HG03108 (cell line): Measurements from ENCODE around the gene ACTC1.
"Not testable (repeated sequence)": the region's sequence is repeated elsewhere in the genome, so short reads cannot be mapped to it uniquely, and the experiment has no call there.

Source experiments
- ATAC-seq: cut with Tn5 transposase; IDR thresholded peaks from one replicate; pipeline ENCODE4 v1.9.1; 2021; ENCODE audit warnings: moderate library complexity; ENCODE audit not compliant: unreplicated experiment

Gene ACTC1

GRCh38 chr15:34795267-34796081 lies at the start of gene ACTC1:
ACTC1 (minus strand) TSS chr15:34795549; CDS start chr15:34794808, 741 bp downstream.
- no peak for ATAC-seq

GRCh38 chr15:34841262-34841725 lies 45.9 kb upstream of the ACTC1 start:
- no peak for ATAC-seq

DNA sequence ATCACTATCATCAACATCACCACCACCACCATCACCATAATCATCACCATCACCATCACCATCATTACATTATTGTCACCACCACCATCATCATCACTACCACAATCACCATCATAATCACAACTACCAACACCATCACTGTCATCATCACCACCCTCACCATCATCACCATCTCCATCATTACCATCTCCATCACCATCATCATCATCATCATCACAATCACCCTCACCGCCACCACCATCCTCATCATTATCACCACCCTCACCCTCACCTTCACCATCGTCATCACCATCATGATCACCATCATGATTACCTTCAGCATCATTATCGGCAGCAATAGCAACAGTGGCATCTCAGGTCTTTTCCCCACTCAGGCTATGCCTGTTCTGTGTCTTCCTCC lies 42.9 kb upstream of the ACTC1 start:
- no peak for ATAC-seq

GRCh38 chr15:34837246-34838016 lies 42.1 kb upstream of the ACTC1 start:
- no peak for ATAC-seq

- ATAC-seq: no peak
These were observed 33.0 kb upstream of the ACTC1 start for GRCh38 chr15:34828145-34828911.

DNA sequence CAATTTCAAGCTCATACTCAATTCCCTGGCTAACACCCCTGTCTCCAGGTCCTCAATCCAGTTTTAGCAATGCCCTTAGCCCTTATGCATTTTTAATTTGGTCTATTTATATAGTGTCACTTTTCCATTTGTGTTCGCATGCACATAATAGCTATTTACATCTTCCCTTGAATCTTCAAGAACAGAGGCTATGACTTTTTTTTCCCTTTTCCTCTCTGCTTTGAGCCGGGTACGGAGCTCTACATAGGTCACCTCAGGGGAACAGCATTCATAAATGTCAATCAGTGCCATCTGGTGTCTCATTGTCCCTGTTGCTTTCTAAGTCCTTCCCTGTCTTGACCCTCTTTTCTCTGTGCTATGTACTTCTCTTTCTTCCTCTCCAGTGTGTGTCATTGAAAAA lies 26.5 kb upstream of the ACTC1 start:
- no peak for ATAC-seq

GRCh38 chr15:34820110-34820509 lies 24.8 kb upstream of the ACTC1 start:
- ATAC-seq: no peak

DNA sequence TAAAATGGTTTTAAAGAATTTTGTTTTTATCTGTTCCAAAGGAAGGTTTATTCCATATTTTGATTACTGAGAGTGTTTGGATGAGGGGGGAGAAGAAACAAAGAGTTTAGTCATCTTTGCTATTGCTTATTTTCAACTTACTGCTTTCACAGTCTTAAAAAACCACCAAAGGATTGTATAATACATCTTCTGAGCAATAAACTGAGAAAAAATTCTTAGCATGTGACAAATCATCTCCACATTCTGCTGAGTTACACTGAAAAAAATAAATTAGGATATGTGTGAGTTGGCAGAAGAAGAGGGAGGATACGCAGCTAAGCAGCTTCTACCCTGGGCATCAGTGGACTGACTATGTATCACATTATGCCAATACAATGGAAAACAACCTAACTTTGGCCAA lies 23.2 kb upstream of the ACTC1 start:
- no peak for ATAC-seq

GRCh38 chr15:34815836-34816235 lies 20.5 kb upstream of the ACTC1 start:
- no peak for ATAC-seq

DNA sequence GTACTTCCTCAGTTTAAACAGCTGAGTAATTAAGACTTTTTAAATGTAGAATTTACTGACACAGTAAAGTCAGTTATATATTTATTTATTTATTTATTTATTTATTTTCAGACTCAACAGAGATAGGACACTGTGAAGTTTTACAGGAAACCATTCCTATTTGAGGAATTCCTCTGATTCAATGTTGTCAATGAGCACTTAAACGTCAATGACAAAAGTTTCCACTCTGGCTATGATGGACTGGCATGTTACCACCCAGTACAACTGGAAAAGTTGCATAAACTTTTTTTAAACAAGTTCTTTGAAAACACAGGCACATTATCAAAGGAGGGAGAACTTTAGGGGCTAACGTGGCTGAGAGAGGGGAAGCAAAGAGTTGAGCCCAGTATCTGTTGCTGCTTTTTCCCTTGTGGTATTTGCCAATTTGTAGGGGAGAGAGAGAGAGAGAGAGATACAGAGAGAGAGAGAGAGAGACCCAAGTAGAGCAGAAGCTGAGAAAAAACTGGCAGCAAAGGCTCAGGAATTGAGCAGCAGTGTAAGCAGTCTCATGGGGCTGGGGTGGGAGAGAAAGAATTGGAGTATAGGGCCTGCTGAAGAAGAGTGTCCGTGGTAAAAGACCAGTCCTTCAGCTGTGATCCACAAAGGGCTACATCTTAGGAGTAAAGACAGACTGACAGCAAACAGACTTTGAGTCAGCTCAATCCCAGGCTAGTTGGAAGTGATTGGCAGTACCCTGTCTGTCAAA lies 18.3 kb upstream of the ACTC1 start:
- ATAC-seq: no peak

GRCh38 chr15:34812868-34813365 lies 17.6 kb upstream of the ACTC1 start:
- not testable (repeated sequence) for ATAC-seq

DNA sequence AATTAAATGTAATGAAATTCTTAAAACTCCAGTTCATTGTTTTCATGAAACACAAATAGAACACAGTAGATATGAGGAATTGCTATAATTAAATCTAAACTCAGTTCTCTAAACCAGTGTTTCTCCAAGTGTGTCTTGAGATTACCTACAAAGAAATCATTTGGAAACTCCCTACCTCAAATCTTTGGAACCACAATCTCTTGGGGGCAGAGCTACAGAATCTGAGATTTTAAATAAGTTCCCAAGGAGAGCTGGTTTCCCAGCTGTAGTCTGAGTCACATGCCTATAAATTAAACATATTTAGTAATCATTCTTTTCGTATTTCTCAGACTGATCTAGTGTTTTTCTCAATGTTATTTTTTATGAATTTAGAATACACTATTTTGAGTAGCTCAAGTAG lies 17.0 kb upstream of the ACTC1 start:
- ATAC-seq: no peak

GRCh38 chr15:34810443-34811129 lies 15.2 kb upstream of the ACTC1 start:
- ATAC-seq: no peak

DNA sequence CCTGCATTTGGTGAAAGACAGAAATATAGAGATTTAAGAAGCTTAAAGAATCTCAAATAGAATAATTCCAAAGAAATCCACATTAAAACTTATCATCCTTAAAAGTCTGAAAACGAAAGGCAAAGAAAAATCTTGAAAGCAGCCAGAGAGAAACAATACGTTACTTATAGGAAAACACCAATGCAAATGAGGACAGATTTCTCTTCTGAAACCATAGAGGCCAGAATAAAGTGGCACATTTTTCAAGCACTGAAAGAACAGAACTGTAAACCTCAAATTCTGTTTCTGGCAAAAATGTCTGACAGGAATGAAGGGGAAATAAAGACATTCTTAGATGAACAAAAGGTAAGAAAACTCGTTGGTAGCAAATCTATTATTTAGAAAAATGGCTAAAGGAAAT lies 13.8 kb upstream of the ACTC1 start:
- ATAC-seq: no peak

GRCh38 chr15:34808016-34808415 lies 12.7 kb upstream of the ACTC1 start:
- ATAC-seq: no peak

DNA sequence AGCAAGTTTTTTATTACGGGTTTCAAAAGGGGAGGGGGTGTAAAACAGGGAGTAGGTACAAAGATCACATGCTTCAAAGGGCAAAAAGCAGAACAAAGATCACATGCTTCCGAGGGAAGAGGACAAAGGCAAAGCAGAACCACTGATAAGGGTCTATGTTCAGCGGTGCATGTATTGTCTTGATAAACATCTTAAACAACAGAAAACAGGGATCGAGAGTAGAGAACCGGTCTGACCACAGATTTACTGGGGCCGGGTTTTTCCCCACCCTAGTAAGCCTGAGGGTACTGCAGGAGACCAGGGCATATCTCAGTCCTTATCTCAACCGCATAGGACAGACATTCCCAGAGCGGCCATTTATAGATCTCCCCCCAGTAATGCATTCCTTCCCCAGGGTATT lies 11.9 kb upstream of the ACTC1 start:
- not testable (repeated sequence) for ATAC-seq

DNA sequence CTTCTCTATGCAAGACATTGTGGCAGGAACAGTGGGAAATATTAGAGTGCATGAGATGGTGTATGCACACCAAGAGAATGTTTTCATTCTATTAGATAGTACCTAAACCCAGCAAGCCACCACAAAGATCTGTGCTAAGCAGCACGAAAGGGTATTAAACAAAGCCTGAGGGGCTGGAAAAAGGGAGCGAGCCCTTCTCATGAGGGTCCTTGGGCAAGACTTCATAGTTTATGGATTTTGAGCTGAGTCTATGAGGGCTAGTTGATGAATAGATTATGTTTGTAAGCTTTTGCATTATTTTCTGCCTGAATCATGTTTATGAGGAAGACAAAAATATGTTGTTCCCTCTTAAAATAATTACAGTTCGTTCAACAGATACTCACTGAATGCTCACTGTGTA lies 9.4 kb upstream of the ACTC1 start:
- ATAC-seq: no peak

DNA sequence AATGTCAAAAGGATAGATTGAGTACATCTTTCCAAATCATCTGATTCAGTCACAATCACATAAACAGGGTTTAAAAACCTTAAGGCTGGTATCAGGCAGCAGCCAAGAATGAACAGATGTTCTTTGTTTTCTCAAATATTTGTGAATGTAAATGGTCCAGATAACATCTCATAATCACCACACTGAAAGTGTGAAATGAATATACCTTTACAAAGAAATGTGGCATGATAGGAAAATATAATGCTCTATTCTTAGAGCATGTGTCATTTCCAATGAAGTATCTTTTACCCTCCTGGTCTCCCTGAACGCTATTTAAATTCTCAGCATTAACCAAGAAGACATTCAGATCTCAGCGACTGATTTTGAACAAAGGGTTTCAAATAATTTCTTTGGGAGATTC lies 8.8 kb upstream of the ACTC1 start:
- ATAC-seq: no peak

DNA sequence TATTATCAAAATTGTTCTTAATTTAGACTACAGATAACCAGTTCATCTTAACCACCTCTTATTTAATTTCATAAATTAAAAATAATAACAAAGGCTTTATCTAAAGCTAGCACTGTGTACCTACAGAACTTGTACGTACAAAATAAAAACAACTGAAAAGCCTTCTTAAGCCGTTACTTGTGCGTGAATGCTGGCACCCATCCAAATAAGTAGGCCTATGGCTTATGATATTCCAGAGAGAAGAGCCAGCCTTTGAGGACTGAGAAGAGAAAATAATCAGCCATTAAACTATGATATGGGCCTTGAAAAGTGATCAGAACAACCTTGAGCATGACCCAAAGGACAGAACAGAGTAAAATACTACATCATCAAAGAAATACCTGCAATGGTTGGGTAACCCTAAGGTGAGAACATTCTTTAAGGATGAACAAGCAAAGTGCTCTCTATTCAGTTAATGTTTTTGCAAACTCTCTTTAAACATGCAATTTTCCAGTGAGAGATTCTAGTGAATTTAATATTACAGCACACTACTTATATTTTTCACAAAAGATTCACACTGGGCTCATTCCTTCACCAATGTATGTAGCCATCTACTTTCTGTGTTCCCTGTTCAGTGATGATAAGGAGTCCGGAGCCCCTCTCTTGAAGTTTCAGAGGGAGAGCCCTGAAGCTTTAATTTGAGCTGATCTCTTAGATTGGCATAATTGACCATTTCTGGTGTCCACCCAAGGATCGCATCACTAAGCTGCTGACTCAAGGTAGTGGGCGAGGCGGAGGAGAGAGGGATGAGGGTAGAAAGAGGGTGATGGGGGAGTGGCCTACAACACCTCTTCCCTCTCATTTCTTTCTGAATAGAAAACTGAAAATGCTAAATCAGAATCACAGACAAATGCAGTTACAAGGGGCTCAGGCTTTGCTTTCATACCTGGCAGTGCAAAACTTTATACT lies 7.7 kb upstream of the ACTC1 start:
- no peak for ATAC-seq
